ENCODE results near the gene OLFM3. TPM values are rescaled to one million over a fixed set of nuclear protein-coding genes. Genes with fewer than 3 reads are reported as not detected.

Gene OLFM3
- total RNA-seq, 1 donor from 2014 or later: not detected

GRCh38 chr1:101964708-101965107 lies 32.0 kb downstream of the OLFM3 start:
- TF ChIP-seq CTCF (IDR thresholded peaks at IDR 0.05; ENCODE audit: insufficient read depth, low read length, severe bottlenecking): no peak
- DNase-seq (ENCODE audit: low read depth) (no peak), FAIRE-seq (no peak)
- Histone ChIP-seq H3K4me3 (ENCODE audit: low read depth, low read length) (no peak overlapping the region), H3K27me3 (ENCODE audit: control insufficient read depth, insufficient read depth, low read length) (no peaks in the 10 kb centered on the region), H3K36me3 (ENCODE audit: control insufficient read depth, insufficient read depth, low read length) (no peaks in the 10 kb centered on the region)

GRCh38 chr1:101960142-101960541 lies 36.6 kb downstream of the OLFM3 start:
- Histone ChIP-seq H3K4me3 (ENCODE audit: low read depth, low read length) (no peak overlapping the region), H3K27me3 (ENCODE audit: control insufficient read depth, insufficient read depth, low read length) (no peaks in the 10 kb centered on the region), H3K36me3 (ENCODE audit: control insufficient read depth, insufficient read depth, low read length) (no peaks in the 10 kb centered on the region)
- no peak for DNase-seq (ENCODE audit: low read depth)
- FAIRE-seq: no peak
- TF ChIP-seq CTCF (IDR thresholded peaks at IDR 0.05; ENCODE audit: insufficient read depth, low read length, severe bottlenecking): no peak

GRCh38 chr1:101959456-101959855 lies 37.3 kb downstream of the OLFM3 start:
- FAIRE-seq (no peak), DNase-seq (ENCODE audit: low read depth) (no peak)
- Histone ChIP-seq H3K4me3 (ENCODE audit: low read depth, low read length) (no peak overlapping the region), H3K36me3 (ENCODE audit: control insufficient read depth, insufficient read depth, low read length) (no peaks in the 10 kb centered on the region), H3K27me3 (ENCODE audit: control insufficient read depth, insufficient read depth, low read length) (no peaks in the 10 kb centered on the region)
- TF ChIP-seq CTCF (IDR thresholded peaks at IDR 0.05; ENCODE audit: insufficient read depth, low read length, severe bottlenecking): no peak

- Histone ChIP-seq H3K27me3 (ENCODE audit: control insufficient read depth, insufficient read depth, low read length) (no peaks in the 10 kb centered on the region), H3K36me3 (ENCODE audit: control insufficient read depth, insufficient read depth, low read length) (no peaks in the 10 kb centered on the region), H3K4me3 (ENCODE audit: low read depth, low read length) (no peak overlapping the region)
- FAIRE-seq: no peak
- TF ChIP-seq CTCF (IDR thresholded peaks at IDR 0.05; ENCODE audit: insufficient read depth, low read length, severe bottlenecking): no peak
- no peak for DNase-seq (ENCODE audit: low read depth)
Observed at GRCh38 chr1:101957771-101958170, 39.0 kb downstream of the OLFM3 start.

GRCh38 chr1:101953623-101954022 lies 43.1 kb downstream of the OLFM3 start:
- Histone ChIP-seq H3K36me3 (ENCODE audit: control insufficient read depth, insufficient read depth, low read length) (no peaks in the 10 kb centered on the region), H3K4me3 (ENCODE audit: low read depth, low read length) (no peak overlapping the region), H3K27me3 (ENCODE audit: control insufficient read depth, insufficient read depth, low read length) (no peaks in the 10 kb centered on the region)
- no peak for DNase-seq (ENCODE audit: low read depth)
- TF ChIP-seq CTCF (IDR thresholded peaks at IDR 0.05; ENCODE audit: insufficient read depth, low read length, severe bottlenecking): no peak
- FAIRE-seq: no peak

- DNase-seq (ENCODE audit: low read depth) (no peak), FAIRE-seq (no peak)
- Histone ChIP-seq H3K36me3 (ENCODE audit: control insufficient read depth, insufficient read depth, low read length) (no peaks in the 10 kb centered on the region), H3K4me3 (ENCODE audit: low read depth, low read length) (no peak overlapping the region), H3K27me3 (ENCODE audit: control insufficient read depth, insufficient read depth, low read length) (no peaks in the 10 kb centered on the region)
- TF ChIP-seq CTCF (IDR thresholded peaks at IDR 0.05; ENCODE audit: insufficient read depth, low read length, severe bottlenecking): no peak
Observed at GRCh38 chr1:101945884-101946283, 50.8 kb downstream of the OLFM3 start.

All from bronchial epithelial cell (primary cell).